G401.6 (cell line): ENCODE data around the gene ACTL7A.
"Not testable (repeated sequence)": the region's sequence is repeated elsewhere in the genome, so short reads cannot be mapped to it uniquely, and the experiment has no call there.

Experiments used
- FAIRE-seq: peaks from 2 replicates; lab custom pipeline; 2012; peaks lifted over from hg19 to GRCh38; lab: Jason Lieb, UNC

ACTL7A gene, protein sequence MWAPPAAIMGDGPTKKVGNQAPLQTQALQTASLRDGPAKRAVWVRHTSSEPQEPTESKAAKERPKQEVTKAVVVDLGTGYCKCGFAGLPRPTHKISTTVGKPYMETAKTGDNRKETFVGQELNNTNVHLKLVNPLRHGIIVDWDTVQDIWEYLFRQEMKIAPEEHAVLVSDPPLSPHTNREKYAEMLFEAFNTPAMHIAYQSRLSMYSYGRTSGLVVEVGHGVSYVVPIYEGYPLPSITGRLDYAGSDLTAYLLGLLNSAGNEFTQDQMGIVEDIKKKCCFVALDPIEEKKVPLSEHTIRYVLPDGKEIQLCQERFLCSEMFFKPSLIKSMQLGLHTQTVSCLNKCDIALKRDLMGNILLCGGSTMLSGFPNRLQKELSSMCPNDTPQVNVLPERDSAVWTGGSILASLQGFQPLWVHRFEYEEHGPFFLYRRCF

DNA sequence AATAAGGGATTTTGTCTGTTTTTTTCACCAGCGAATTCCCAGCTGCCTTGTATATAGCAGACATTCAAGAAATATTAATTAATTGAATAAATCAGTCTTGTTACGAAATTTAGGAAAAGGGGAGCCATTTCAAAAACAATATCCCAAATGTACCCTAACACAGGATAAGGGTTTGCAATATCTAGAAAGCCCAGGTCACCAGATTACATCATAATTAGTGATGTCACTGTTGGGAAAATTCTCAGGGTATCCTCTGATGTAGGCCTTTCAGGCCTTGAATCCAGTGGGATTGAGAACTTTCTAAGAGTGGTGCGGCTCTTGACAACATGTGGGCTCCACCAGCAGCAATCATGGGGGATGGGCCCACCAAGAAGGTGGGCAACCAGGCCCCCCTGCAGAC lies at the start of gene ACTL7A:
Gene ACTL7A, plus strand, starts transcription at position 270 of the 400 bp plus-strand sequence. Its CDS starts 57 bp downstream, at position 327.
- FAIRE-seq = no peak

DNA sequence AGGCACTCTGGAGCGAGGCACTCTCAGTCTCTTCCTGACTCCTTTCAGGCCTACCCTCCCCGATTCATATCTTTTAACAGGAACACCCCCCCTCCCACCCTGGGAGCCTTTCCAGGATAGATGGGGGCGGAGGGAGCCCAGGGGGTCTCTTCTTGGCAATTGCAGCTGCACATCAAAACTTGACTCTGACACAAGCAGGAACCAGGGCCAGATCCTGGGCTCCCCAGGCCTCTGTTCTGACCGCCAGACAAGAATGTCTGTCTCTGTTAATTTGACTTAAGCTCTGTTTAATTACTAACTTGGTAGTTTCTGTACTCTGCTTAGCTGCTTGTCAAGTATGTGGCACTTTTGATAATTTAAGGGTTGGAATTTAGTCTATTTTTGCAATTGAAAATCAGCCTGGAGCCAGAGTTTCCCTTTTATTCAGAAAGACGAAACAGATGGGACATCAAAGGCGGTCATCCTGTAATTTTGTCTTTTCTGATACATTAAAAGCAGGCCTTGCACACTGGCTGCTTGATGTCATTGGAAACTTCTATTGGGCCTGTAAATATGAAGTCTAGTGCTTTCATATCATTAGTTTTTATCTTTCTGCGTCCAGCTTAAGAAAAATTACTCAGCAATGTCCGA lies 49.6 kb upstream of the ACTL7A start:
- FAIRE-seq = no peak

DNA sequence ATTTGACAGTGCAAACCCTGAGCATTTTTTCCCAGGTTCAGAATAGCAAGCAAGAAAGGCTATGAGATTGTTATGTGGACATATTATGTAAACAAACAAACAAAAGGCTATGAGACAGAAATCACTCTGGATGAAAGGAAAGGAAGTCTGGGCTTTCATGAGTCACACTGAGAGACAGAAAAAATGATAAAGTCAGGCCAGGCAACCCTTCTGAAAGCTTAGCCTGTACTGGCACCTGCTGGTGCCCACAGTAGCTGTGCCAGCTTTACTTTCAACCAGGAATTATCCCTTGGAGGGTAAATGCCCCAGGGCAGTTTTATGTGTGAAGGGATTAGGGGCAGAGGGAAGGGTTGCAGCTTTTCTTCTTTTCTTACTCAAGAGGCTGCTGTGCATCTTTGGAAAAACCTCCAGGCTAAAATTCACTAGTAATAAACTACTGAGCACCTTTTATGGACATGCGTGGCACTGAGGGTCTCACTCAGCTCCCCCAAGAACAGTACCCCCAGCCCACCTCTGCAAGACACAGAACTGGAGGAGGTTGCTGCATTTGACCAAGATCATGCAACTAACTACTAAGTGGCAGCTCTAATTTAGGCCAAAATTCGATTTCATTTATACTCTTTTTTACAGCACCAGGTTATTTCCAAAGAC lies 48.0 kb upstream of the ACTL7A start:
- FAIRE-seq = no peak

DNA sequence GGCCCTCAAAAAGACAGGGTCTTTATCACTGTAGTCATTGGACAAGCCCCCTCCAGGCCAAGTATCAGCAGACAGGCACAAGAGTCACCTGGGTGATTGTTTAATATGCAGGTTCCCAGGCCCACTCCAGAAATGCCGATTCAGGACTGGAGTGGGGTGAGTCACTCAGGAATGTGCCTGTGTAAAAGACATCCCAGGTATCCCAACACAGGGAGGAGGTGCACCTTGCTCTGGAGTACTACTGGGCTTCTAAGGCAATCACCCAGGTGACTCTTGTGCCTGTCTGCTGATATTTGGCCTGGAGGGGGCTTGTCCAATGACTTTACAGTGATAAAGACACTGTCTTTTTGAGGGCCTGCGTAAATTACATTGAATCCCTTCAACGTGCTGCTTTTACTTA lies 46.9 kb upstream of the ACTL7A start:
- FAIRE-seq = no peak

DNA sequence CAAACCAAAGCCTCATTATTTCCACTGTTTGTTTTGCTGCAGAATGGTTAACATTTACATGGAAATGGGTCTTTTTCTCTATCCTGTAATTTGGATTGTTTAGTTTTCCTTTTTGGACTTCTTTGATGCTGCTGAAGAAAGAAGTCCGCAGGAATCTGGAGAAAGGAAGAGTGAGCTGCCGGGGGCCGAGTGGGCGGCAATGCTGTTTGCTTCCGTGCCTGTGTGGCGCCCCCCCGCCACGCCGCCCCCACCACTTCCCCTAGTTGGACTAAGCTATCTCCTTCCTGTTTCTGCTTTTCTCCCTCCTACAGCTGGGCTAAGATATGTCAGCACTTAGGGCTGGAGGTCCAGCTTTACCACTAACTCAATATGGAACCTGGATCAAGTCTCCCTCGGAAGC lies 46.0 kb upstream of the ACTL7A start:
- FAIRE-seq = no peak

DNA sequence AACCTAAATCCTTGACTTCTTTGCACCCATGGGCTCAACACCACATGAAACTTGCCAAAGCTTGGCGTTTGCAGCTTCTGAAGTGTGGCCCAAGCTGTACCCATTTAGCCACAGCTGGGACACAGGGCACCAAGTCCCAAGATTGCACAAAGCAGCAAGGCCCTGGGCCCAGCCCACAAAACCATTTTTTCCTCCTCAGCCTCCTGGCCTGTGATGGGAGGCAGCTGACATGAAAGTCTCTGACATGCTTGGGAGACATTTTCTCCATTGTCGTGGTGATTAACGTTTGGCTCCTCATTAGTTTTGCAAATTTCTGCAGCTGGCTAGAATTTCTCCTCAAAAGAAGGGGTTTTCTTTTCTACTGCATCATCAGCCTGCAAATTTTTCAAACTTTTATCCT lies 38.2 kb upstream of the ACTL7A start:
- no peak for FAIRE-seq

DNA sequence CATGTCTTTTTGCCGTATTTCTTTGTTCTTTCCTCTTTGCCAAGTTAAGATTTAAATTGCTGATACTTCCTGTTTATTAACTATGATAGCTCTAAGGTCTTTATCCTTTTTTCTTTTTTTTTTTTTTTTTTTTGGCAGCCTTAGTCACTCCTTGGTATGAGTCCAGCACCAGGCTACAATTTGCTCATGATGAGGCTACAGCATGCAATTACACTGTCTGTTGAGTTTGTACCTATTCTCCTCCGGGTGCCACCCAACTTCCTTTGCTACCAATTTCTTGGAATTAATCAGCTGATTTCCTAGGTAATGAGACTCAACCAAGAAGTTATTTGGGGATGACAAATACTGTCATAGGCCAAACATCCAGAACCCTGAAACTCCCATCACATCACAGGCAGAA lies 31.8 kb upstream of the ACTL7A start:
- no peak for FAIRE-seq

DNA sequence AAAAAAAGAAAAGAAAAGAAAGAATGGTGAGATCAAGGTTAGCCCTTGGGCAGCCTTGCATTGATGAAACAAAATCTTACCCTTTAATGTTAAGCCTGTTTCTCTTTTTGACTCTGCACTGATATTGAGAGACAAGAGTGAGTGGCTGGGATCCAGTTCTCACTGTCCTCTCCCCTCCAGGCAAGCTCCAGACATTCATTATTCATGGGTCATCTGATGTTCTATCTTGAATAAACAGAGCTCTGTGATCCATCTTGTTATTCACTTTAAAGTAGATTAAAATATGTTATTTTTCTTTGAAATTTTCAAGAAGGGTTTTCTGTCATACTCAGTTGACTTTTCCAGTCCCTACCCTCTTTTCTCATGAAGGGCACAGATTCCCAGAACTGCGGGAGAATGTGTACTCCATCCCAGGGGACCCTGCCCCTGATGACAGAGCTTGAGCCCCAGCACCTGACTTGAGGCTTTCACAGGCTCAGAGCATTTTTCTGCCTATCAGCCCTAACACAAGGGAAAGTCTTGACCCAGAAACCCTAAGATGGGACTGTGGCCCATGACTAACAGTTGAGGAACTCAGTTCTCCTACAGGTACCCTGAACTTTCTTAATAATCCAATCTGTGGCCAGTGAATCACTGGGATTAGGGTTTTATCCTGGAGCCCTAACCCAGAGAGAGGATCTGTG lies 30.4 kb upstream of the ACTL7A start:
- FAIRE-seq = no peak

DNA sequence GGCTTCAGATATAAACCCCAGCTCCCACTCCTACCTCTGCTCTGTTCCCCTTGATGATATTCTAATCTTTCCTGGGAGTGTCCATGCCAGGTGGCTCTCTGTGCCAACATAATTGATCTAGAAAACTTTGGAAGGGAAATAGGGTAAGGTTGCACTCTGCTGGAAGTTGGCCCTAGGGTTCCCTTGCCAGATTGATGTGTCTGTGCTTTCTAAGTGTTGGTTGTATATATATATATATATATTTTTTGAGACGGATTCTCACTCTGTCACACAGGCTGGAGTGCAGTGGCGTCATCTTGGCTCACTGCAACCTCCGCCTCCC lies 29.9 kb upstream of the ACTL7A start:
- FAIRE-seq = no peak

DNA sequence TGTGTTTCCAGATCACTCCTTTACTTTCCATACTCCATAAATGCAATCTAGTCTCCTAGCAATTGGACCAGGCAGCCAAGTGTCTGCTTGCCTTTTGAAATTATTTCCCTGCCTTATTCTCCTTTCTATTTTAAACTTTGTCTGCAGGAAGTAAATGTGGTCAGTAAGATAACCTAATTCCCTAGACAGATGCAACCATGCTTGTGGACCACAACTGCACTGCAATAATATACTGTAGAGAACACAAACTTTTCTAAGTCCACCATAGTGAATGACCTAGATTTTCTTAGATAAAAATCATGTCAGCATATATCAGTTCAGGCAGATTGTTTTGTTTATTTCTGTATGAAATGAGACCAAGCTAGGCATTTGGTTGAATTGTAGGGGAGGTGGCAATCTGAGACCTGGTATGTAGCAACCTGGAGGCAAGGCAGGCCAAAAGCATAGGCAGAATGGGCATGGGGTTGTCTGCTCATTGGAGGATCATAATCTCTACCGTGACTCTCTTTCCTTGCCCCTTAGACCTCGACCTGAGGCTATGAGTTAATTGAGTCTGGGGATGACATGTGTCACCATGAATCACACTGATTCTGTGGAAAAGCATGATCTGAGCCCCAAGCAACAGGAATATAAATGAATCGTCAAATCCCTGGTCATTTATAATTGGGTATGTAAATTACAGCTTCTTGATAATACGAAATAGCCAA lies 27.0 kb upstream of the ACTL7A start:
- FAIRE-seq = no peak

DNA sequence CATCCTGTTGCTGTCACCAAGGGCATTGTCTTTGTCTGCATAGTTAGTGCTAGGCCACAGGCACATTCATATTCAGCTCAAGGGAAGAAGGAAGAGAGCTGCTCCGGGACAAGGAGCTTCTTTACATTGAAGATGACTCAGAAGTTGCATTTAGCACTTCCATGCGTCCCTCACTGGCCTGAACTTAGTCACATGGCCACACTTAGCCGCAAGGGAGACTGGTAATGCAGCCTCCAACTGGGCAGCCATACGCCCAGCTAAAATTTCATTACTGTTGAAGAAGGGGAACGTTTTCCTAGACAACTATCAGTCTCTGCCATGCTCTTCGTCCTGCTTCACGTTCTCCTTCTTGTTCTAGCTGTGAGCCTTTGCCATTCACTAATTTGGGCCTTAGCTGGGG lies 26.2 kb upstream of the ACTL7A start:
- no peak for FAIRE-seq

DNA sequence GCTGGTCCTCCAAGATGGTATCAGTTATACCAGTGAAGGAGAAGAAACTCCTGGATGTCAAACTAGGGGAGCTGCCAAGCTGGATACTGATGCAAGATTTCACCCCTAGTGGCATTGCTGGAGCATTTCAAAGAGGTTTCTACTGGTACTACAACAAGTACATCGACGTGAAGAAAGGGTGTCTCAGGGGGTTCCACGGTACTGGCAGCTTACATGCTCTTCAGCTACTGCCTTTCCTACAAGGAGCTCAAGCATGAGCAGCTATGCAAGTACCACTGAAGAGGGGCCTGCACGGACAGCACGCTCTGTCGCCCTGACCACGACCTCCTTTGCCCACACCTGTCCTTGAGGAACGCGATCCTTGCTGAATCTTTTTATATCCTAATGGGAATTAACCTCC lies 25.7 kb upstream of the ACTL7A start:
- no peak for FAIRE-seq

DNA sequence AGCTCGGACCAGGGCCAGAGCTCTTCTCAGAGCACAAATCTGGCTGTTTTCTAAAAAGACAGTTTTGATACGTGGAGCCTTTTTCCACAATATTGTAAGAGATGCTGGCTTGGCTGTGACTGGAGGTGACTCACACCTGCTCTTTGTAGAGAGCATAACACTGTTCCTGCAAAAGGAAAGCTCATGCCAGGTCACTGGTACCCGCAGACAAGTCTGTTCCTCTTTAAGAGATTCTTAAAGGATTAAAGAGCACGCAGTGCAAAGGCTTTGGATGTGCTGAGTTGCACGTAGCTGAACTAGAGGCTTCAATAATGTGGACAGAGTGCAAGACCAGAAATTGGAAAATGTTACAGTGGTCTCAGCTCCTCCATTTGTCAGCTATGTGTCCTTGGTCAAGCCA lies 25.3 kb upstream of the ACTL7A start:
- FAIRE-seq = no peak

DNA sequence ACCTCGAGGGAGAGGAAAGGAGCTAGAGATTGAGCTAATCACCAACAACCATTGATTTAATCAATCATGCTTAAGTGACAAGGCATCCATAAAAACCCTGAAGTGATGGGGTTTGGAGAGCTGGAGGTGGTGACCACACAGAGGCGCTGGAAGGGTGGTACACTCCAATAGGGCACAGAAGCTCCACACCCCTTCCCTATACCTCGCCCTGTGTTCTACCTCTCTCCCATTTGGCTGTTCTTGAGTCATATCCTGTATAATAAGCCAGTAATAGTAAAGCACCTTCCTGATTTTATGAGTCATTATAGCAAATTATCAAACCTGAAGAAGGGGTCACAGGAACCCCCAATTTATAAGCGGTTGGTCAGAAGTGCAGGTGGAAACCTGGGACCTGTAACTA lies 24.5 kb upstream of the ACTL7A start:
- no peak for FAIRE-seq

DNA sequence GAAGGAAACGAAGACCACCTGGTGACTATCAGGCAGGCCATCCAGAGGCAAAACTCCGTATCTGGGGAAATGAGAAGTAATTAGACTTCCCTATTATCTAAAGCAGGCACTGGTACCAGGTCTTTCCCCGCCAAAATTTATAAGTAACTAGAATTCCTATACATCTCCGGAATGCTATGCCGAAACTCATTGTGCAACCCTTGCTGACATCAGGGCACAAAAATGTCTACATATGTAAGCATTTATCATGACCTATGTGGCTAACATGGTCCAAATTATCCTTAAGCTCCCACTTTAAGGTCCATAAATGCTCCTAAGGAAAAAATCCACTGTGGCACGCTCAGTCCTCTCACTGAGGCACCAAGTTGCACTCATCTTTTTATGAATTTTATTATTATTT lies 24.0 kb upstream of the ACTL7A start:
- no peak for FAIRE-seq

DNA sequence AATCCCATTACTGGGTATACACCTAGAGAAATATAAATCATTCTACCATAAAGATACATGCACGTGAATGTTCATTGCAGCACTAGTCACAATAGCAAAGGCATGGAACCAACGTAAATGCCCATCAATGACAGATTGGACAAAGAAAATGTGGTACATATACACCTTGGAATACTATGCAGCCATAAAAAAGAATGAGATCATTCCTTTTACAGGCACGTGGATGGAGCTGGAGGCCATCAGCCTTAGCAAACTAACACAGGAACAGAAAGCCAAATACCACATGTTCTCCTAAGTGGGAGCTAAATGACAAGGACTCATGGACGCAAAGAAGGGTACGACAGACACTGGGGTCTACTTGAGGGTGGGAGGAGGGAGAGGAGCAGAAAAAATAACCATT lies 22.5 kb upstream of the ACTL7A start:
- not testable (repeated sequence) for FAIRE-seq

DNA sequence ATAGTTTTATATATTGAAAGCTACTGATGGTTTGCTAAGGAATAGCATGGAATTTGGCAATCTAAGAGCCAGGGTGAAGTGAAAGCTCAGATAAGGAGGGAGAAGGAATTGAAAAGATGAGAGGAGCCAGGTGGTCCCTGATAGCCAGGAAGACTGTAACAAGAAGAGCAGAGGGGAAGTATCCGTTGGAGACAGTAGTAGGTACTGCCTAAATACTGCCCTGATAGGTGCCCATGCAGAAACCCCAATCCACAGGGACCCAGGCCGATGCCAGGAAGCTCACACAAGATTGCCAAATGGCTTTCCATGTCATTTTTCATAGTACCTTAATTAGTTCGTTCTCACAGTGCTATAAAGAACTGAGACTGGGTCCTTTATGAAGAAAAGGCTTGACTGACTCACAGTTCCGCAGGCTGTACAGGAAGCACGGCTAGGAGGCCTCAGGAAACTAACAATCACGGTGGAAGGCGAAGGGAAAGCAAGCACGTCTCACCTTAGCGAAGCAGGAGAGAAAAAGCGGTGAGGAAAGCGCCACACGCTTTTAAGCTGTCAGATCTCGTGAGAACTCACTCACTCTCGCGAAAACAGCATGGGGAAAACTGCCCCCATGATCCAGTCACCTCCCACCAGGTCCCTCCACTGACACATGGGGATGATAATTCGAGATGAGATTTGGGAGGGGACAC lies 19.3 kb upstream of the ACTL7A start:
- FAIRE-seq = no peak

DNA sequence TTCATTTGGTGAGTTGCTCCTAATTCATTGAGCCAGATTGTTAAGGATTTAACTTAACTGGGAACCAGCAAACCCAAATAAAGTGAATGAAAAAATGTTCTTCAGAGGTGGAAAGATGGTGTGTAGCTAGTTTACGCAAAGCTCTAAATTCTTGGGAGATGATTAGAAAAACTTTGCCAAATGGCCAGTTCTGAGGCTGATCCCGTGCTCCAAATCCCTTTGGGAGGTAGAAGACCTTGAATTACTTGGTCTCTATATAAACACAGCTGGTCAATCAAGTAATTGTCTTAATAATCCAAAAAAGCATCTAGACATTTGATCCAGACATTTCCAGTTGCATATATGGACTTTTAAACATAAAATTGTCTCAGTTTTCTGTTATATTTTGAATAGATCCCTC lies 17.7 kb upstream of the ACTL7A start:
- FAIRE-seq = no peak

DNA sequence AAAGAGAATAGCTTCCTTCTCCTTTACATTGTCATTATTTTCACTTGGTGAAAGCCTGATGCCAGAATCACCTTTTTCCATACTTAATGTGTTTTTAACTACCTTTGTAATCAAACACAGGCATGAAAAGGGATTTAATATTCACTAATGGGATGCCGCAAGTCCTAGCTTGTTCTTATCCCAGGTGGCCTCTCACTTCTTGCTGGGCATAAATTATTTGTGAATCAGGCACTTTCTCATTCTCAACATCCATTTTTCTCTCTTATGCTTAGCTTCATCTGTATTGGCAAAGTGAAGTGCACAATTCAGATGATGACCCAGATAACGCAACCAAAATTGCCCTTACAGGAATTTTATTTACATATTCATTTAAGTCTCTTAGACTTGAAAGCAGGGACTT lies 17.2 kb upstream of the ACTL7A start:
- FAIRE-seq = no peak

DNA sequence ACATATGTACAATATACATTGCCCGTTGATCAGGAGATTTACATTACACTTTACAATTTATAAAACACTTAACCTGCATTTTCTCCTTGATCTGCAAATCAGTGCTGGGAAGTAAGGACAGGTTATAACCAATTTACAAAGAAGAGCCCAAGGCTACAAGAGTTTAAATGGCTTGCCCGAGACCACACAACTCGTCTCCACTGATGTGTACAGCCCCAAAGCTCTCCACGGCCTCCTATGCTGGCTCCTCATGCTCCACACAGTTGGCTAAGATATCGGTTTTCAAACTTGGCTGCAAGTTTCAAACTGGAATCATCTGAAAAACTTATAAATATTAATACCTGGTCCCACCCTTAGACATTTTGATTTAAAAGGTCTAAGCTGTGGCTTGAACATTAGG lies 16.6 kb upstream of the ACTL7A start:
- FAIRE-seq = no peak

DNA sequence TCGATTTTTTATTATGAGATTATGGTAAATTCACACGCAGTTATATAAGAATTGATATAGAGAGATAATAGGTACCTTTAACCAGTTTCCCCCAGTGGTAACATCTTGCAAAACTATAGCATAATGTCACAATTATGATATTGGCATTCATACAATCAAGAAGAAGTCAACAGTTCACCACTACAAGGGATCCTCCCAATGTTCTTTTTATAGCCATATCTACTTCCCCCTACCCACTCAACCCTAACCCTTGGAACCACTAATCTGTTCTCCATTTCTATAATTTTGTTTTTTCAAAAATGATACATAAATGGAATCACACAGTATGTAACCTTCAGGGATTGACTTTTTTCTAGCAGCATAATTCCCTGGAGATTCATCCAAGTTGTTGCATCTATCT lies 16.1 kb upstream of the ACTL7A start:
- FAIRE-seq = no peak

DNA sequence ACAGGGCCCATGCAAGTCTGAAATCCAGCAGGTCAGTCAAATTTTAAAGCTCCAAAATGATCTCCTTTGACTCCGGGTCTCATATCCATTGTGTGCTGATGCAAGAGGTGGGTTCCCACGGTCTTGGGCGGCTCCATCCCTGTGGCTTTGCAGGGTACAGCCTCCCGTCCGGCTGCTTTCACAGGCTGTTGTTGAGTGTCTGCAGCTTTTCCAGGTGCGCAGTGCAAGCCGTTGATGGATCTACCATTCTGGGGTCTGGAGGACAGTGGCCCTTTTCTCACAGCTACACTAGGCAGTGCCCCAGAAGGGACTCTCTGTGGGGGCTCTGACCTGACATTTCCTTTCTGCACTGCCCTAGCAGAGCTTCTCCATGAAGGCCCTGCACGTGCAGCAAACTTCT lies 13.8 kb upstream of the ACTL7A start:
- not testable (repeated sequence) for FAIRE-seq
